Measurements from ENCODE around the gene CNTN5. TPM values are rescaled to one million over a fixed set of nuclear protein-coding genes. Genes with fewer than 3 reads are reported as not detected.
A peak's percentile ranks its signal among the peaks of the same experiment; 100 is the strongest.
"Not testable (repeated sequence)": the region's sequence is repeated elsewhere in the genome, so short reads cannot be mapped to it uniquely, and the experiment has no call there.

CNTN5 gene
- under 1 TPM; 0.23 to 0.33 TPM for total RNA-seq
- long read RNA-seq, donor 1: 0 reads
- long read RNA-seq, donor 2: 0 reads

DNA sequence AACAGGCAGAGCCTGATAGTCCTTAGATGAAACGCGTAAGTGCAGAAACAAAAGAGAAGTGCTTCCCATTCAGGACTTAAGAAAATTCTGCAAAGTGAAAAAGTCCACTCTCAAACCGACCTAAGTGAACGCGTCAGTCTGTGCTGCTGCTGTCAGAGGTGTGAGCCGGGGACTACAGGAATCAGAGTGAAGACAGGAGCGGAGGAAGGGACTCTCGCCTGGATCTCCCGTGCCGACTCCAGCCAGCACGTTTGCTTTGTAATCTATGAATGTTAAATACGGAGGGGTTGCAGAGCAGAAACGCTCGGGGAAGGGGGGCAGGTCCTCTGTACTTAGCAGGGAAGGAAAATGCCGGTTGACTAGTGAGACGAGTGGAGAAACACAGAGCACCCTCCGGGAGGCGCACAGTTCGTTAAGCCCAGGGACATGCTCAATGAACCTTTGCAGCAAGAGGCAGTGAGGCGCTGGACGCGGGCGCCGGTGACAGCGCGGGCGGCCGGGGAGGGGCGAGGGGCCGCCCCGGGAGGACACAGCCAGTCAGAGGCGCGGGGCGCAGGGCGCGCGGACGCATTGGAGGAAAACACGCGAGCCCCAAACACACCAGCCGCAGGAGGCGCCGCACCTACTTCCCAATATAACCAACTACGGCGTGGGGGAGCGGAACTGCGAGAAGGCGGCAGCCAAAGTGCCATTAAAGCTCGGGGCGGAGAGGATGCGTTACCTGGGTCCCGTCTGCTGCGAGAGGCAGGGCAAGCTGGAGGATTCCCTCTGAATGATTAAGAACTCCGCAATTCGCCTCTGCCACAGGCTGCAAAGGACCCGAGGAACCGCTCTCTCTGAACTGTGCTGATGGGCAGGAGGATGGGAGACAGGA is at the start of gene CNTN5:
CNTN5 (plus strand) TSS at position 598 of the 874 bp plus-strand sequence.
- peak; percentile 79 for DNase-seq (ENCODE audit: low spot score)

DNA sequence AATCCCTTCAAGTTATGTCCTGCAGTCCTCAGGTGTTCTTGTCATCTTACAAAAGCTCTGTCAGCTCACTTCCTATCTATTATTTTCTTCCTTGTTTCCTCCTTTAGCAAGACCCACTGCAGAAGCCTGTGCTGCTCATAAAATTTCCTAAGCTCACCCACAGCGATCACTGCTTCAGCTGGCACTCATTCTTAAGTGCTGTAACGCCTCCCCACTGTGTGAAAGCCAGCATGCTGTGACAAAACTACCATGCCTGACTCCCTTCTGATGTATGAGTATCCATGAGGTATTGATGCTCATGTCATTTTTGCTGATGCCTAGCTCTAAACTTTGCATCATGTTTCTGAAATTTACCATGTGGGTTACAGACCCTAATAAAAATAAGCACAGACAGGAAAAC is 41.5 kb upstream of the CNTN5 start:
- intact Hi-C loops (cut with DNase I): no loop called here
- DNase-seq (ENCODE audit: low spot score): no peak

More for the DNA sequence above, at the start of gene CNTN5:
- intact Hi-C loops (cut with DNase I): no loop called here

DNA sequence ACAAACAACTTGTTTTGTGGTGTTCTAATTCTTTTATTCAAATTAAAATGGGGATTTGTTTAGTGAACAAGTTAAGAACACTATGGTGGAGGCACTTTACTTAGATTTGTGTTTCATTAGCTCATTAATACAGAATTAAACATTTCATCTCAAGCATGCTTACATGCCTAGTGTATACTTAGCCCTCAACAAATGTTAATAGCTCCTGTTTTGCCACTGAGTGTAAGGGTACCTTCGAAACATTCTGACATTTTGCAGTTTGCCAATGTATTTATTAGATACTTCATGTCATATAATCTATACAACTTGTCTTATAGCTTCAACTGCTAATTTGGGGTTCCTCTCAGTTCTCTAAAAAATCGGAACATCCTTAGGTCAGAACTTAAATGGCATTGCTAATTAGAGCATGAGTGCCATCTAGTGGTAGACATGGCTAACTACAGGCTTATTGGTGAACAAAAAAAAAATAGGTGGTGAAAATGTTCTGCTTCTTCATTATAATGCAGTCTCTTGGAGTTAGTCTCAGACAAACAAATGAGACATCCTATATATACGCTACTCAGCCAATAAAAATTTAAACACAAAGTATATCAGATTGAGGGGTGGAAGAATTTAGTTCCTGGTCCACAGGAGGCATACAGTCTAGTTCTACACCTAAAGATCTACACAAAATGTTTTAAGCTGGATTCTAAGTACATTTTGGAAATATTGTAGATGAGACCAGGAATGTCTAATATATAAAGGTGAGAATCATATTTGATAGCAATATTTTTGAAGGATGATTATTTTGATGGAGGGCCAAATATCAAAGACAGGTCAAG is 4.9 kb upstream of the CNTN5 start:
- intact Hi-C loops (cut with DNase I): no loop called here
- no peak for DNase-seq (ENCODE audit: low spot score)

DNA sequence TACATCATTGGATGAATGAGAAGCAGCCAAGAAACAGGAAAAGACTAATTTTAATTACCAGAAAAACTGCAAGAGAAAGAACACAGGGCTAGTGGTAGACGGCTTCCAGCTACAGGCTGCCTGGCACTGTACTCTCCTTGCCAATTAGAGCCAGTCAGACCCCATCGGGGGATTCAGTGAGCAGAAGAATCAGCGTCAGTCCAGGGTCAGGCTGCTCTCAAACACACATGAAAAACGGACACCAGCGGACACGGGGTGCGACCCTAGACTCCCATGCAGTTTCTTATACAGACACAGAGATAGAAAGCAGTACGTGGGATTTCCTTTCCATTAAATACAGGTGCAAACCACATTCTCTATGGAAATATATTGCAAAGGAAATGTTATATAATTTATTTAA is 1.1 kb upstream of the CNTN5 start:
- DNase-seq (ENCODE audit: low spot score): no peak
- intact Hi-C loops (cut with DNase I): no loop called here

DNA sequence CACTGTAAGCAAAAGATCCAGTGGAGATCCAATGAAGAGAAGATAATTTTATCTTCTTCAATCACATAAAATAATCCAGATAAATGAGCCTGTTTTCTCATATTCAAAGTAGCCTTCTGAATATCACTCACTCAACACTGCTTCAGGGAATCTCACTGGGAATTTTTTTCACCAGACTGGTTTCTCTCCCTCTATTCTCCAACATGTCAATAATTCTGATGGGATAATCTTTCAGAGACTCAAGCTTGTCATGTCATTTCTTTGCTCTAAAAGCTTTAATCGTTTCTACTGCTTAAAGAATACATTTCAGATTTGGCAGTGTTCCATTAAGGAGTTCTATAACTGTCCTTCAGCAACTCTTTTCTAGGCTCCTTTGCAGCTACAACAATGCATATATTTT is 16.3 kb downstream of the CNTN5 start:
- no peak for DNase-seq (ENCODE audit: low spot score)
- intact Hi-C loops (cut with DNase I): no loop called here

DNA sequence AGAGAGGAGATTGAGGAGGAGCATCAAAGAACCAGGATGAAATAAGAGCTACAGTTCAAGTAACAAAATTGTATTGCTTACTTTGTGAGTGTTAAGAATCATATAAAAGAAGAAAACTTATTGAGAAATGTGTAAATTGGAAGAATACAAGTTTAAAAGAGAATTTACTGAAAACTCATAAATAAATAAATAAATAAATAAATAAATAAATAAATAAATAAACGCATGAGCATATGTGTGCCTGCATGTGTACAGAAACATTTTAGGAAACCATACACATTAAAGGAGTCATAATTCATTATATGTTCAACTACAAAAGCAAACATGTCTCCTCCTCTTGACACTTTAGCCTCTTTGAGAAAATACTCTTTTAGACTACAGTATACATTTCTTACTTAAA is 42.6 kb downstream of the CNTN5 start:
- DNase-seq (ENCODE audit: low spot score): no peak
- intact Hi-C loops (cut with DNase I): no loop called here

DNA sequence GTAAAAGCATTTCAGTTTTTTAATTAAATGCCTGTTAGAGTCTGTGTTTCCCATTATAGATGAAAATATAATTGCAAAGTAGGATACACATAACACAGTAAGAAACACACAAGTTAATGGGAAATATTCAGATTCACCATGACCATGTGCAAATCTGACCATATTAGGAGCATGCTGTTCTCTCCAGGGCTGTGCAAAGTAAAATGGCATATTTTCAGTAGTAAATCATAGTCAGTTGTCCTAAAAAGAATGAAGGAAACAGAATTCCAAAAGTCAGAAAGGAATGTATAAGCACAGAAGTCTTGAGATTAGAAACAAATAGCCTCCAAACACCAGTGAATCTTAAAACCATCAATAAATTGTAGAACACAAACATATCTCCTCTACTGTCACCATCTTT is 44.4 kb downstream of the CNTN5 start:
- no peak for DNase-seq (ENCODE audit: low spot score)
- intact Hi-C loops (cut with DNase I): no loop called here

DNA sequence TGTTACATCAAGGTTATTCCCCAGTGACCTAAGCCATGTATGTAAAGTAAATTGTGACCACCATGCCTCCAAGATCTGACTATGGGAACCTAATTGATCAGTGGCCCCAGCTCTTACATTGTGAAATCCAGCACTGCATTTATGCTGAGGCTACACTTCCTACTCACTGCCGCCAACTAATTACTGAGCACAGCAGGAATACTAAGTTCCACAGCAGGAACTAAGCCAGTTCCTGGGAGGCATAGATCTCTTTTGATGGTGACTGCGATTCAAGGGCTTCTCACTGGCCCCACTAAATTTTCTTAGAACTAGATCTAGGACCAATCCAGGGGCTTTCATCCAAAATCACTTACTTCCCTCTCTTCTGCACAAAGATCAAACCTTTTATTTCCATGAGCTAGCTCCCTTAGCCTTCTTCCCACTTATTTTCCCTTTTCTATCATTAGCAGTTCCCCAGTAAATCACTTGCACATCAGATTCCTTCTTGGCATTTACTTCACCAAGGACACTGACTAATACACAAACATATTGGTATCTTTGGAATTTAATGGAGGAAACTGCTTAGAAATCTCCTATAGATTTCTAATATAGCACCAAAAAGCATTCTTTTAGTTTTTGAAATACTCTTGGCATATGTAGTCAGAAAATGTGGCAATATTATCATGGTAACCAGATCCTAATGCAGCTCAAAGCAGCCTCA is 46.0 kb downstream of the CNTN5 start:
- intact Hi-C loops (cut with DNase I): no loop called here
- DNase-seq (ENCODE audit: low spot score): no peak

DNA sequence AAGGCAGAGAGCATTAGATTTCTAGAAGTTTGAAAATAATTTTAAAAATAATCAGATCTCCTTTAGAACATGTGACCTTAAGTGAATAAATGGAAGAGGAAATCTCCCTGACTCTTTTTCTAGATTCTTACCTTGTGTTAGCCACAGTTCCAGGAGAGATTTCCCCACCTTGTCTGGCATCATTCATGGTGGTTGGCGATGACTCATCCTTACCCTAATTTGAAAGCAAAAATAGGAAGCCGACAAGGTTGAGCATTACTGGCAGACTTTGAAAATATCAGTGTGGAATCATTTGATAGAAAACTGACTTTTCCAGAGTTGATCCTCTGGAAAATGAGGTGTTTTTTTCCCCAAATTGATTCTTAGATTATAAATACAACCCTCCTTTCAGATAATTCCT is 48.1 kb downstream of the CNTN5 start:
- intact Hi-C loops (cut with DNase I): no loop called here
- DNase-seq (ENCODE audit: low spot score): no peak

DNA sequence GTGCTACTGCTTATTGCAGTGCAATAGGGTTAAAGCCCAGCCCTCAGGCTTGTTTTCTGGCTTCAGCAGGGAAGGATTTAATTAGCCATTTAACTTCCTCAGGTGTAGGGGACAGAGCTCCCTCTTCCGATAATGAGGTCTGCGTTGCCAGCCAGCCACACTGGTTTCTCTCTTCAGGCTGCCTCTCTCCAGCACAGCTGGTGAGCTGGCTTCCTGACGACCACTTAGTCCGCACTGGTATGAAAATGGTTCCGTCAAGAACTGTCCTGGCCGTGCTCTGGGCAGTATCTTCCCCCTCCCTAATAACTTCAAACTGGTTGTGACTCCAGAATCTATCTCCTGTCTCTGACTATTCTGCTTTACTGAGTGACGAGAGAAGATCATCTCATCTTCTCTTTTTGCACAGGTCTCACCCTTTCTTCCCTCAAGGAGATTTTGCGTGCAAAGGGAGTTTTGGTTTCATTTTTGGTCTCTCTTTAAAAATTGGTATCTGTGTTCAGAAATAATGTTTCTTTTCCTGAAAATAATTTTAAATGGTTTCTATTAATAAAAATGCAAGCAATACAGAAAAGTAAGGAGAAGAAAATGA is 49.2 kb downstream of the CNTN5 start:
- intact Hi-C loops (cut with DNase I): no loop called here
- DNase-seq (ENCODE audit: low spot score): no peak

DNA sequence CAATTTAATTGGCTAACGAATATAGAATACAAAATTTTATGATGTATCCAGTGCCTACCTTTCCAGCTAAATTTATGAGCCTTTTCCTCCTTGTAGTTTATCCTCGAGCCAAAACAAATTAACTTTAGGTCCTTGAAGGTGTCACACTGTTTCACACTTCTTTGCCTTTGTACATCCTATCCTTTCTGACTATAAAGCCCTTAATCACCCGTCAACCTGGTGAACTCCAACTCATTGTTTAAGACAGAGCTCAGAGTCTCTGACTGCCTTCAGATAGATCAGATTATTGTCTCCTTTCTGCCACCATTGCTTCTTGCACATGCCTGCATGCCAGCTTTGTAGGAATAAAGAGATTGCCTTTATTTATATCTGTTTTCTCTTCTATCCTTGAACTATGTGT is 58.8 kb downstream of the CNTN5 start:
- no peak for DNase-seq (ENCODE audit: low spot score)
- intact Hi-C loops (cut with DNase I): loop anchor here in 1 of 2 donors (5.0 kb wide), 1 partner anchor 167 kb away; no protein-coding TSS in a partner anchor

DNA sequence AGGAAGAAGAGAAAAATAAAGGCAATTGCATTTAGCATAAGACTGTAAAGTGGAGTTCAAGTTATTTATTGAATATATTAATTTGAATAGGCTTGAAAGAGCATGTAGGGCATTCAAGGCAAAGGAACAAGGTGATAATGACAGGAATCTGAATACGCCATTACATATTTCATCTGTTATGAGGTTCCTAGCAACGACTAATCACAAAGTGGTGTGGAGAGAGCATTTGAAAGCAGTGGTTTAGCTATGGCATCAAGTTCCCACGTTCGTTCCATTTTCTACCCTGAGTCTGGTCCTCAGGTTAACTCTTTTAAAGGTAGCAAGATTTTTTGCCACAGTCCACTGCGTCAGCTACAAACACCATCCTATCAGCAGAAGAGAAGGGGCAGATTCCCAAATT is 59.4 kb downstream of the CNTN5 start:
- intact Hi-C loops (cut with DNase I): no loop called here
- no peak for DNase-seq (ENCODE audit: low spot score)

DNA sequence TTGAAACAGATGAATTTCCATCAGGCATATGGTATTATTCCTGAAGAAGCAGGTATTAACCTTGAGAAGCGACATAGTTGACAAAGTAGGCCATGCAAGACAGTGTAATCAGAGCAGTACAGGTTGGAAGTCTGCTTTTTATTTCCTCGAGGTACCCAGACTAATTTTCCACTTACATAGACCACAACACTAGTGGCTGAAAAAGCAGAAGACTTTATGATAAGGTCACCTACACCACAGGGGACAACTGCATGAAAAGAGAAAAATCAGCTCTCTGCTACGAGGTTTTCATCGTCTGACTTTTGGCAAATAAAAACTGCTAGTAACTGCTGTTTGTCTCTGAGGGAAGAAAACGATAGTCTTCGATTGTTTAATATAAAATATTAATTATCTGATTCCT is 77.5 kb downstream of the CNTN5 start:
- no peak for DNase-seq (ENCODE audit: low spot score)
- intact Hi-C loops (cut with DNase I): no loop called here

DNA sequence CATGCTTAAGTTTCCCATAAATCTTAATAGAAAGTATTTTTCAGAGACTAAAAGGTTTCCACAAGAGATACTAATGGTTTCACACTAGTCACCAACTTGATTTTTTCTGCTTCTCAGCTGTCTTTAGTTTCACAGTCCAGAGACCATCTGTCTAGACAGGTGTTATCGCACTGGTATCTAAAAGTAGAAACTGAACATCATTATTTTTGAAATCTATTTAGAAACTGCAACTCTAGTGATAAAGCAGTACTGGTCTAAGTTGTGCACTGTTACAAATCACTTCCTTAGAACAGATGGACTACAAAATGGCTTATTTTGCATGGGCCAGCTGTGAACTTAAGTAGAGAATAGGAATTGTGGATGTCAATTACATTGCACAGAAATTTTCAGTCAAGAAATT is 78.0 kb downstream of the CNTN5 start:
- DNase-seq (ENCODE audit: low spot score): no peak
- intact Hi-C loops (cut with DNase I): no loop called here

DNA sequence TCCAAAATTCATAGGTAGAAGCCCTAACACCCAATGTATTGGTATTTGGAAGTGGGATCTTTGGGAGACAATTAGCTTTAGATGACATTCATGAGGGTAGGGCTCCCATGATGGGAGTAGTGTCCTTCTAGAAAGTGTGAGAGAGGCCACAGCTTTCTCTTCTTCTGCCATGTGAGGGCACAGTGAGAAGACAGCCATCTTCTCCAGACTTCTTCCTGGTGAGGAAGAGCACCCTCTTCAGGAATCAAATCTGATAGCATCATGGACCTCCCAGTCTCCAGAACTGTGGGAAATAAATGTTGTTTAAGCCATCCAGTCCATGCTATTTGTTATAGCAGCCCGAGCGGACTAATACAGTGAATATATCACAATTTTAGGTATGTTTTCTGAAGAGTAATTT is 96.9 kb downstream of the CNTN5 start:
- no peak for DNase-seq (ENCODE audit: low spot score)
- intact Hi-C loops (cut with DNase I): no loop called here

DNA sequence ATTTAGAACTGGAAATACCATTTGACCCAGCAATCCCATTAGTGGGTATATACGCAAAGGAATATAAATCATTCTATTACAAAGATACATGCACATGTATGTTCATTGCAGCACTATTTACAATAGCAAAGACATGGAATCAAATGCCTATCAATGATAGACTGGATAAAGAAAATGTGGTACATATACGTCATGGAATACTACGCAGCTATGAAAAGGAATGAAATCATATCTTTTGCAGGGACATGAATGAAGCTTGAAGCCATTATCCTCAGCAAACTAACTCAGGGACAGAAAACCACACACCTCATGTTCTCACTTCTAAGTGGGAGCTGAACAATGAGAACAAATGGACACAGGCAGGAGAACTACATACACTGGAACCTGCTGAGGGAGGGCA is 113.1 kb downstream of the CNTN5 start:
- intact Hi-C loops (cut with DNase I); DNase-seq (ENCODE audit: low spot score): not testable (repeated sequence)

DNA sequence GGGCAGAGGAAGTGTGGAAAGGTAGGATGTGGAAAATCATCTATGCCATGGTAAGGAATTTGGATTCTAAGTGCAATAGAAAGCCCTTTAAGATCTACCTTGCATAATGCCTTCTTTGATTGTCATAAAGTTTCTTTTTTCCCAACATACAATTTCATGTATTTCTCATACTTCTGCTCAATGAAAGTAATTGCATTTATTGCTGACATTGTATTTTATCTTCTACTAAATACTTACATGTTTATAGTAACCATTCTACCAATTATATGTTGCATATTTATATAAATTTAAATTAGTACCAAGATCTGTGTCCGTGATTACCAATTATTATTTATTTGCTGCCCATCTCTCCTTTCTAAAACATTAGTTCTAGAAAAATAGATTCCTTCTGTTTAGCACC is 114.8 kb downstream of the CNTN5 start:
- no peak for DNase-seq (ENCODE audit: low spot score)
- intact Hi-C loops (cut with DNase I): no loop called here

DNA sequence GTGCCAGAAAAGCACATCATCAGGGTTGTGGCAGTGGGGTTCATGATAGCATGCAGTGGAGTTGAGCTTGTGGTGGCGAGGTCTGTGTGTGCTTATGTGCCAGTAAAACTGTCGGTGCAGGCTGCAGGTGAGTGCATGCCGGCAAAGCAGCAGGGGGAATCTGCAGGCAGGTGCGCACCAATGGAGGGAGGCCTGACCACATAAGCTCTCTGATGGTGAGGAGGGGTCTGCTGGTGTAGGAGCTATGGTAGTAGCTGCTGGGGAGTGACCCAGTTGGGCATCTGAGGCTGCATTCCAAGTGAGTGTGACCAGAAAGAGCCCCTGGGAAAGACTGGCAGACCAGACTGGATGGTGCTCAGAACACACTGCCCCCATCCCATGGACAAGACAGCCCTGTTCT is 121.5 kb downstream of the CNTN5 start:
- intact Hi-C loops (cut with DNase I): no loop called here
- no peak for DNase-seq (ENCODE audit: low spot score)

DNA sequence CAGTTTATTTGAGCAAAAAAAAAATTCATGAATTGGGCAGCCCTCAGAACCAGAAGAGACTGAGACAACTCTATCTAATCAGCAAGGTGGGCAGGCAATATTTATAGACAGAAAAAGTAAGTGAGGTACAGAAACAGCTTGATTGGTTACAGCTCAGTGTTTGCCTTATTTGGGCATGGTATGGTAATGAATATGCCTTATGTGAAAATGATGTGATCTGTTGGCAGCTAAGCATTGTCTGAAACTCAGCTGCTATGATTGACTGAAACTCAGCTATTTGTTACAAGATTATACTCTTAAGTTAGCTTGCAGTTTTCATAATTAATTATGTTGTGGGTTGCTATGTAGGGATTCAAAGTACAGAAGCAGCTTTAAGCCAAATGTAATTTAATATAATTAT is 127.6 kb downstream of the CNTN5 start:
- no peak for DNase-seq (ENCODE audit: low spot score)
- intact Hi-C loops (cut with DNase I): no loop called here

DNA sequence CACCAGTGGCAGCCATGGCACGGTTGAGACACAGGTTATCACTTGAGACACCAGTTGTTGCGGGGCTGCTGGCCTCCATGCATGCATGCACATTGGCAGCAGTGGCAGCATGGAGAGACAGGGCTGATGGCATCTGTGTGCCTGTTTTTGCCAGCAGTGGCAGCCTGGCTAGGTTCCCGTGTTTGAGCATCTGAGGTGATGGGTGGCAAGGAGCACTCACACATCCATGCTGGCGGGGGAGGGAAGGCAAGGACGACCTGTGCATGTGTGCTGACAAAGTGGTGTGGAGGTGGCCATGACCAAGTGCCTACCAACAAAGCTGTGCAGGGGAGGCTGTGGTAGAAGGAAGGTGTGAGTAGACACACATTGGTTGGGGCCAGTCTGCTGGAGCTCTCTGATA is 133.5 kb downstream of the CNTN5 start:
- intact Hi-C loops (cut with DNase I): no loop called here
- DNase-seq (ENCODE audit: low spot score): peak; percentile 41
